CD1c-positive myeloid dendritic cell (primary cell): ENCODE measurements around the gene CA9.

Source experiments
- DNase-seq: peaks from one replicate; pipeline ENCODE4 v3.0.0-alpha.2; 2016; ENCODE audit errors: extremely low spot score

CA9 gene

DNA sequence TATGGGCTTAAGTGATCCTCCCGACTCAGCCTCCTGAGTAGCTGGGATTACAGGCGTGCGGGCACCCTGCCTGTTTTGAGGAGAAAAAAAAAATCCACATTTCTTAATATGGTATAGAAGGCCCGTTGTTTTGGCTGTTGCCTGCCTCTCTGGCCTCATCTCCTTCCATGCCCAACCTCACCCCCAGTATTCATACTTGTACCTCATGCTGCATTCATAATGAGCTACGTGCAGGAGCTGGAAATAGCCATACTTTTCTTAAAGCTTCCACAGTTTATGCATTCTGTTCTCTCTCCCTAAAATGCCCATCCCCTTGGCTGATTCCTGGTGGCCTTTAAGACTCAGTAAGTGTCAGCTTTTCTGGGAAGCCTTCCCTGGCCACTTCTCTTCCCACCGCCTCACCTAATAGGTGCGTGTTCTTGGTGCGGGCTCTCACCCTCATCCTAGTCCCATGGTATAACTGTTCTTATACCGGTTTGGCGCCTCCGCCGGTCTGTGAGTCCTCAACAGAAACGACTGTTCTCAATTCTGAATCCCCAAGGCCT is 18.1 kb downstream of the CA9 start:
- no peak for DNase-seq

DNA sequence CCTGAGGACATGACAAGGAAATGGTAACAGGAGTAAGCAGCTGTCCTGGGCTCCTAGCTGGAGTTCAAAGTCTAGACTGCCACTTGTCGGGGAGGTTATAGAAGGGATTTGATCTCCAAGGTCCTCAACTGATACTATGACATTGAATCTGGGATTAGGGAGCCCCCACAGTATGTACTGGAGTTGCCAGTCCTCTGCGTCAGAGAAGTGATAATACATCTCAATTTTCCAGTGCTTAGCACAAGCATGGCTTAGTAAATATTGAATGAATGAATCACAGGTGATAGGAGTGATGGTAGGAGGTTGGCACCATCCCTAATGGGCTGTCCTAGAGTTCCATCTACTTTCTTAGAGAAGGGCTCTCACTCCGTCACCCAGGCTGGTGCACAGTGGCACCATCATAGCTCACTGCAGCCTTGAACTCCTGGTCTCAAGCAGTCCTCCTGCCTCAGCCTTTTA is 22.2 kb downstream of the CA9 start:
- no peak for DNase-seq

DNA sequence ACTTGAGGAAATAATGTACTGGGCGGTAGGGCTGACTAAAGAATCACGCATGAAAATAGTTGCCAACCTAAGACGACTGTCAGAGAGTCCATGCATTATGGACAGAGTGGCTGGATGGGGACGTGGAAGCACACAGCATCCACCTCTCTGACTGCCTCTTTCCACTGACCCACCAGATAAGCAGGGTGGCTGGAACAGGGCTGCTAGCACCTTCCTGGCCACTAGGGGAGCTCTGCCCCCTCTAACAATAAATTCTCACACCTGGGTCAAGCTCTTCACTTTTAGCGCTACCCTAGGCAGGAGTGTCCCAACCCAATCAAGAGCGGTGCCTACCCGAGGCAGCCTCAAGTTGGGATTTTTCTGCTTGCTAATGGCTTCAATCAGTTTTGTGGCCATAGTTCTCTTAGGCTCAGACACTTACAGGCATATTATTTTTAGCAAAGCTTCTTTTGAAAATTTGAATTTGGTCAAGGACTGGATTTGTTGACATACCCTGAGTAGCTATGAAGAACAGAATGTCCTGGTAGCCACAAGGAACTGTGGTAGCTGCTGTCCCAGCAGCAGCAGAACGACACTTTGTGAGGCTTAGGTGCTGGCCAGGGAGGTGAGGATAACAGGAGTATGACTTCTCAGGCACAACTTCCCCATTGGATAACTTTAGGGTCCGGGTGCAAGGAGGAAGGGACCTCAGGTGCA is 22.9 kb downstream of the CA9 start:
- DNase-seq = peak; percentile 47

DNA sequence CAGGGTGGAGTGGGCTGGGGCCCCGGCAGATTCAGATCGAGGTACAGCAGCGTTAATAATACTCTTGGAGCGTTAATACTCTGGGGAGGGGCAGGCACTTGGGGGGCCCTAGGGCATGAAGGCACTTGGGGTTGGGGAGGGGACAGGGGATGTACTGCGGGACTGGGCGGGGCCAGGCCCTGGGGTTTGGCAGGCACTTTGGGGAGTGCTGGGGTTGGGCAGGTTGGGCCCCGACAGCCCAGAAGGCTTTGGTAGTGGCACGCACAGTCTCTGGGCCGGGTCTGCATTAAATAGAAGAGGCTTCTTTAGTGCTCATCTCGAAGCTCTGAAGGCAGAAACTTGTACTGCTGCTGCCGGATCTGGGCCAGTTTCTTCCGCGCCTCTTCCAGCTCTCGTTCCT is 23.8 kb downstream of the CA9 start:
- no peak for DNase-seq

DNA sequence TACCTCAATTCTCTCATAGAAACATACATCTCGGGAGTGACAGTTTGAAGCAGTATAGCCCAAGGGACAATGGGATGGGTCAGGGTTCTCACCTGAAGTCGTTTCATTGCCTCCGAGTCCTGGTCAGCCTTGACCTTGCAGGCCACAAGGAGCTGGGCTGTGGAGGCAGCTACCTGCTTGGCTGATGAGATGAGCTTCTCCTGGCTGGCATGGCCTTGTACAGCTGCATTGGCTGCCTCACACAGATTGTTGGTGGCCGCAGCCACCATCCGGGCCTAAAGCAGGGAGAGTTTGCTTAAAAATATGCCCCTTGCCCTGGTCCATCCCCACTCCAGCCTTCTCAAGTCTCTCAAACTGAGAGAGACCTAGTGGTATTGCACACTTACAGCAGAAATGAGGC is 24.5 kb downstream of the CA9 start:
- no peak for DNase-seq

DNA sequence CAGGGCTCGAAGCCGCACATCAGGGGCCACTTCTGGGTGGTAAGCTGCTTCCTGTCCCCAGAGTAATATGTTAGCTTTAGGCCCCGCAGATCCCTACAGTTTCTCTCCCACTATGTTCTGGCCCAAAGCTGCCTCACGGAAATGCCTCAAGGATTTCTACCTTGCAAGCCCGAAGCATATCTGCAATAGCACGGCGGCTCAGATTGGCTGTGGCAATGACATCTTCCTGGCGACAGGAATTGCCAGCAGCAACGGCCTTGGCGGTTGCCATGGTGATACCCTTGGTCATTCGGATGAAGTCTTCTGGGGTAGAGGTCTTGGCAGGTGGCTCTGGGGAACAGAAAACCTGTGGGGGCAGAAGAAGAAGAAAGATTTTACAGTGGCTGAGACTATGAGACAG is 26.3 kb downstream of the CA9 start:
- DNase-seq = no peak

DNA sequence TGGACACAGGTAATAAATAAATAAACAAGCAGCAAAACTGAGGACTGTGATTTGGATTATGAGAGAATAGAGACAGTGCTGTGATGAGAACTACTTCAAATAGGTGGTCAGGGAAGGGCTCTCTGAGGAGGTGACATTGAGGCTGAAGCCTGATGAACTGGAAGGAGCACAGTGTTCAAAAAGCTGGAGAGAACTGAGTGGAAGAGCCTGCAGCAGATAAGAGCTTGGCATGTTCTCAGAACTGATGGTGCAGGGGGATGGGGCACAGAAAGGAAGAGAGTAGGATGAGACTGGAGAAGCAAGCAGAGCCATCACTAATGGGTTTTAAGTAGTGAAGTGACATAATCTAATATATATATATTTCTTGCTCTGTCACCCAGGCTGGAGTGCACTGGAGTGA is 27.2 kb downstream of the CA9 start:
- DNase-seq = no peak

DNA sequence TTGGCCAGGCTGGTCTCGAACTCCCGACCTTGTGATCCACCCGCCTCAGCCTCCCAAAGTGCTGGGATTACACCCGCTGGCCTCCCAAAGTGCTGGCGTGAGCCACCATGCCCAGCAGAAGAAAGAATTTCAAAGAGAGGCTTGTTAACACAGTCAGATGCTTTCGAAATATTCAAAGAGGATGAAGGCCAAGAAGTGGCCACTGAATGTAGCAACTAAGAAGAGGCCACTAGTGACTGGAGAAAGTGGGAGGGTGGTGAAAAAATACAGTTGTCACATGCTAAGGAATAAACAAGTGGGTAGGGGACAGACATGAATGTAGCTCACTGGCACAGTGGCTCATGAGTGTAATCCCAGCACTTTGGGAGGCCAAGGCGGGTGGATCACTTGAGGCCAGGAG is 29.0 kb downstream of the CA9 start:
- no peak for DNase-seq

DNA sequence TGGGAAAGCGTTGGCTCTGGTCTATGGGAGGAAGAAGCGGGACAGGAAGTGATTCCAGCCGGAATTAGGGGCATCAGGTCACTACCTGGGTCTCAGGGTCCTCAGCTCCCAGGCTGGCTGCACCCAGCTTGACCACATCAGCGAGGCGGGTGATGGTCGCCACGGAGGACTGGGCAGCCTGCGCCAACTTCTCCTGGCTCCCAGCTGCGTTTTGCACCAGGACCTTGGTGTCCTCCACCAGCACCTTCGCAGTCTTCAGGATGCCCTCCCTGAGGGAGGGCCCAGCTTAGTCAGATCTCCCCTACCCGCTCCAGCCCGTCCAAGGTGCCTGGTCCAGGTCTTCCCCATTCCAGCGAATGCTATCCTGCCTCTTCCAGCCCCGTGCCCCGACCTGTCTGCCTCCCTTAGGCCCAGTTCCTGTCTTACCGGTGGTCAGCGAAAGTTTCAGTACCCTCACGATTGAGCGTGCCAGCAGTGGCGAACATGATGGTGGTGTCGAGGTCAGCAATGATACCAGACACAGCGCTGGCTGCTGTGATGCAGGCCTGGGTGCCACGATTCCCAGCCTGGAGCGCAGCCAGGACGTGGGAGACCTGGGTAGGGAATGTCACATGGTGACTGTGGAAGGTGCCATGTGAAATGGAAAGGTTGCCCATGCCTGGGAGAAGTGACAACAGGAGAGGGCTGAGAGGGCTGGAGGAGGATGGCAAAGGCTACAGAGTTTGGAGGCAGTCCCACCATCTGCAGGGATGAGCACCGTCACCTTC is 30.4 kb downstream of the CA9 start:
- no peak for DNase-seq

DNA sequence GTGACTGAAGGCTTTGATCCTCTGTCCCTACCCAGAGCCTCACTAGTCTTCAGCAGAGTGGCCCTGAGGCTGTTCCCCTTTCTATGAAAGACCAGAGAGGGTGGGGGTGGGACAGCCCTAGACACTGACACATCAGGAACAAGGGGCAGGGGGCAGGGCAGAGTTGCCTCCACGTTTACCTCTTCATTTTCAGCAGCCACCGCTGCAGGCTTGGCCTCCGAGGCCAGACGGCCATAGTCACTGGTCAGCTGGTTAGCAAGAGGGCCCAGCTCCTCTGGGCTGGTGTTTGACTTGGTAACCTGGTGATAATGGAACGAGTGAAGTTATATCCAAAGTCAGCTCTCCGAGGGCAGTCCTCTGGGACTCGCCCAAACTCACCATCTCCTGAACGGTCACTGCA is 31.6 kb downstream of the CA9 start:
- no peak for DNase-seq

DNA sequence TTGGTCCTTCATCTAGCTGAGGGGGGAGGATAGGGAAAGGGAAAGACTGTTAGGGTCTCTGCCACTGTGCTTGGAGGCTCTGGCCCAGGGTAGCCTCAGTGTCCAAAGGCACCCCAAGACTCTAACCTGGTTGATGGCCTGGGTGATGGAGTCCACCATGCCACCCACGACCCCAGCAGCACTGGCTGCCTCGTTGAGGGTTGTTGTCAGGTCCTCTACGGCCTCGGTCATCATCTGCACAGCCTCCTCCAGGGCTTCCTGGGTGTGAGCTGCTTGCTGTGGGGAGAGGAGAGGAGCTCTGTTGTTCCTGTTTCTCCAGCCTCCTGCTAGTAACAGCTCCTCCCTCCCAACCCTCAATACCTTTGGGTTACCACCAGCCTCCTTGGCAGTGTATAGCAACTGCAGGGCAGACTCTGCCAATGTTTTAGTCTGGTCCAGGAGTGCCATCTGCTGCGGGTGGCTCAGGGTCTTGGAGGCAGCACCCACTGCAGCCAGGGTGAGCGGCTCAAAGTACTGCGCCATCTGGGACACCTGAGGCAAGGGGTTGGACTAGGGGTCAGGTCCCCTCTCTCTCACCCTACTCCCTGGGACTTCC is 32.2 kb downstream of the CA9 start:
- DNase-seq = no peak

DNA sequence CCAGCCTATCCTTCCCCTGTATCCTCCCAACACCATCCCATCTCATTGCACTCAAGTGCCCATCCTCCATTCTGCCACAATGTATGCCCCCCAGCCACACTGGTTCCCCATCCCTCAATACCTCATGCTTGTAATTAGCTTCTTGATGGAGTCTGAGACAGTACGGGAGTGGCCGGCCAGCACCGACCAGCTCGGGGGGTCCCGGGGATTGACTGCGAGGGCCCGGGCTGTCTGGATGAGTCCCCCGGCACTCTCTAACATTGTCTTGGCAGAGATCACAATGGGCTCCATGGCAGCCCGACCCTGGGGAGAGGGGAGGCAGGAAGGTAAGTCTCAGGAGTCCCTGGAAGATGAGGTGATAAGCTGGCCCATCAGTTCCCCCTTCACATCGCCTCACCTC is 33.2 kb downstream of the CA9 start:
- no peak for DNase-seq

DNA sequence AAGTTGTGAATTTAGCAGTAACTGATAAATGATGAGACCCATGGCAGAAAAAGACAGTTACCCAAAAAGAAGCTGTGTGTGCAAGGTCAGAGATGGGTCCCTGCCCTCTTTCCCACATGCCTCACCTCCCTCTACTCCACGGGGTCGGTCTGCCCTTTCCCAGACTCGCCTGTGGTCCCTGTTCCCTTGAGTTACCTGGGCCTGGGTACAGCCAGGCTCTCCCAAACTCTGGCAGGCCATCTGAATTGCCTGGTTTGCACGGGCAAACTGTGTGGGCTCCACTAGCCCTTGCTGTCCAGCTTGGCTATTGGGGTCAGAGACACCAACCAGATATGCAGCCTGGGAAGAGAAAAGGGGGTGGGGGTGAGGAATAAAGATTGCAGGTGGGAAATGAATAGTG is 34.4 kb downstream of the CA9 start:
- no peak for DNase-seq

DNA sequence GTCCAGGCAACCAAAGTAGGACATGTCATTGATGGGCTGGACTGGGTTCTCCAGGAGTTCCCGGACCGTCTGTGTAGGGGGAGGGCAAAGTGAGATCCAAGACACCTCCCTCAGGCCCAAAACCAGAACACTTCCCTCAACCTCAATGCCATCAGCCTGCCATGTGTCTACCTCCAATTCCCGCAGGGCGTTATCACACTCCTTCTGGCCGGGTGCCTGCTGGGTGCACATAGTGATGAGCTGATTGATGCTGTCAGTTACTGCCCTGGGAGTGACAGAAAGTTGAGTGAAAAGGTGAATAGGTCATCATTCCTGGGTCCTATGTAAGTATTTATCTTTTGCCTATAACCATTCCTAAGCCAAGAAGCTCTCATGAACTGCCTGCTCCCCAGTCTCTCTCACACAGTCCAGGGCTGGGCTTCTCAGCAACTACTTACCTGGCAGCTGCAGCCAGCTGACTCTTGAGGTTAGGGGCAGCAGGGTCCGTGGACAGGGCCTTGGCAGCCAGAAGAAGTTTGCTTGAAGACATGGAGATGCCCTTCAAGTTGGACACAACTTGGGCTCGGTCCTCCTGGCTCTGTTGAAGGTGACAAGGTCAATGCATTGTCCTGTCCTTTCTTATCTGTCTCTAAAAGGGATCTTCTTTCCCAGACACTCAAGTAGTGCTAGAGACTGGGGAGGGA is 37.2 kb downstream of the CA9 start:
- DNase-seq = no peak

DNA sequence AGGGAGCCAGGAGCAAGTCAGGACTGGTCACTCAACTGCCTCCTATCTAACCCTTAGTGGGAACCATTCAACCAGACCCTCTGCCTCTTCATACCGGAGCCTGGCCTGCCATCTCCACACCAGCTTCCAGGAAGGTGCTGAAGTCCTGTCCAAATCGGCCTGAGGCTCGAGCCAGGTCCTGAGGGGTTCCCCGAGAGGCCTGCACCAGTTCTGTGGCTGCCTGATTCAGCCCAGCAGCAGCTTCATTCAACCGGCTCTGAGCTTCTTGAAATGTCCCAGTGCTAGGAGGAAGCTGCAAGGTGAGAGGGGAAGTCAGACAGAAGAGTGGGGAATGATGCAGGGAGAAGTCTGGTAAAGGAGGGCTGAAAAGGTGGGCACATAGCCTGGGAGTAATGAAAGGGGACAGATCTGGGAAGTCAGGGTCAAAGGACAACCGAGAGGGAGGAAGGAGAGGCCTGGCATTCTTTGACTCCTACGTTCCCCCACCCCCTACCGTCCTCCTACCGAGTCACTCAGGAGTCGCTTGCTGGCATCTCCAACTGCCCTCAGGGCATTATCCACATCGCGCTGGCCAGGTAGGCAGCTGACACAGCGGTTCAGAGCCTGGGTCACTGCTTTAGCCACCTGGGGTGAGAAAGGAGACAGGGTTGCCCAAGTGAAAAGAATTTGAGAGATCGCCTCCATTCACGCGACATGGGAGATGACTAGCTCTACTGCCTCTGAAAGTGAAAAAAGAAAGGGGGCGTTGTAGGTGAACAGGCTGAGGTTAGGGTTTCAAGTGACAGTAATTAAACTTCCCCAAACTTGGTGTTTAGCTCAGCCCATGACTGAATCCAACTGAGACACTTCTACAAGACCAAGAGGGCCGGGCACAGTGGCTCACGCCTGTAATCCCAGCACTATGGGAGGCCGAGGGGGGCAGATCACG is 38.0 kb downstream of the CA9 start:
- DNase-seq = no peak

DNA sequence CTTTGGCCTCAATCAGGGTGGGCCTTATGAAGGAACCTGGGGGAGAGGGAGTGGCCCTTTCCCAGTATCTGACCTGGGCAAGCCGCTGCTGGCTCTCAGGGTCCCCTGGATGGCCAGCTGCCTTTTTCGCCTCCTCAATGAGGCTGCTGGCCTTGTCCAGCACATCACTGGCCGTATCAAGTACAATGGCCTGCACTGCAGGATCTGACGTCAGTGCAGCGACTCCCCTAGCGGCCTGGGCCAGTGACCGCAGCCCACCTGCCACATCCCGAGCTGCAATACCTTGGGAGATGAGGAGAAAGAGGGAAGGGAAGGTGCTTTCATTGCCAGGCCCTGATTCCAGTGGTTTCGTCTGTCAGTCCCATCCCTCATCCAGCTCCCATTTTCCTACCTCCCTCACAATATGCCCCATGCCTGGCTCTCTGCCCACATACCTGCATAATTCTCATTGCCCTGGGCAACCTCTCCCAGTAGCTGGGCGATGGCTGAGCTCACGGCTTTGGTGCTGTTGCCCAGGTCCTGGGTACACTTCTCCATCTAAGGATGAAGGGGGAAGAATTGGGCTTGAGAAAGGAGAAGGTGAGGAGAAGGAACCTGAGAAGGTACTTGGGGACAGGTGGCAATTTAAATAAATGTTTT is 39.2 kb downstream of the CA9 start:
- no peak for DNase-seq

DNA sequence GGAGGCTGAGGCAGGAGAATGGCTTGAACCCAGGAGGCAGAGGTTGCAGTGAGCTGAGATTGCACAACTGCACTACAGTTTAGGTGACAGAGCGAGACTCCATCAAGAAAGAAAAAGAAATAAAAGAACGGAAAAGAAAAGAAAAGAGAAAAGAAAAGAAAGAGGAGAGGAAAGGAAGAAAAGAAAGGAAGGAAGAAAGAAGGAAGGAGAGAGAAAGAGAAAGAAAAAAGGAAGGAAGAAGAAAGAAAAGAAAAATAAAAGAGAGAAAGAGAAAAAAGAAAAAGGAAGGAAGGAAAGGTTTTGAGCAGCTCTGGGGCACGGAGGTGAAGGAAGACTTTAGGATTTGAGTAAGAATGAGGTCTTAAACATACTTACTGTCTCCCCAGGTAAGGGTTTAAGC is 39.9 kb downstream of the CA9 start:
- no peak for DNase-seq

DNA sequence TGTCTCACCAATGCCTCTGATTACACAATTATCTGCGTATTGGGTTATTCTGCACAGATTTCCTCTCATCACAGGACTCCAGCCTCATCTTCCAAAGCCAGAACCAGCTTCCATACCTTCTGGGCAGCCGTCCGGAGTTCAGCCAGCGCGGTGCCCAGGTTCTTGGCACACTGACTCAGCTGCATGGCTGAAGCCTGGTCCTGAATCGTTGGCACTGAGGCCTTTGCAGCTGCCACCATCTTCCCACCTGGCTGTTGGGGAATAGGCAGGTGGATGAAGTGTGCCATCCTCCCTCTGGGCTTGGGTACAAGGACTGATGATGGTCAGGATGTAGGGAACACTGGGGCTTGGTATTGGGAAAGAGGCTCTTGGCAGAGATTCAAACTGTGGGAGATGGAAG is 40.4 kb downstream of the CA9 start:
- no peak for DNase-seq

DNA sequence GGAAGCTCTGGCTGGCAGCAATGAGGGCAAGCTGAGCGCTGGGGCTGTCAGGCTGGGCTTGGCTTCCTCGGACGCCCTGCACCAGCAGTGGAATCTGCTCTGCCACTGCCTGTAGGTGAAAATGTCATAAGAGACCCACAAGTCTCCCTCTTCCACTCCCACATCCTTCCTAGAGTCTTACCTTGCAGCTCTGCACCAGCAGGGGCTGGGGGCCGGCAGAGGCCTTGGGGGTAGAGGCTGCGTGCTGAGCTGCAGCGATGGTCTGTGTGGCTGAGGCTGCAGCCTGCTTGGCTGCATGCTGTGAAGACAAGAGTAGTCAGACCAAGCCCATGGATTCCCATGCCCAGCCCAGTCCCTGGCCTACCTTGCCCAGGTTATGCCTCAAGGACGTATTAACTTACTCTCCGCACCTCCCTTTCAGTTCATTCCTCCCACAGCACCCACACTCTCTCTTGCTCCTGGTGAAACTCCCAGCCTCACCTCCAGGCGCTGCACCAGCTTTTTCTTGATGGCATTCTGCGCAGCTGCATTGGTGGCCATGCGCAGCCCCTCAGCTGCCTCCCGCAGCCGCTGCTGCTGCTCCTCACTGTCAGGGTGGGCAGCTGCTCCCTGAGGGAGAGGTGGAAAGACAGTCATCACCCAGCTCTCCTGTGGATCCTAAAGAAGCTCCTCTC is 41.0 kb downstream of the CA9 start:
- DNase-seq = no peak

DNA sequence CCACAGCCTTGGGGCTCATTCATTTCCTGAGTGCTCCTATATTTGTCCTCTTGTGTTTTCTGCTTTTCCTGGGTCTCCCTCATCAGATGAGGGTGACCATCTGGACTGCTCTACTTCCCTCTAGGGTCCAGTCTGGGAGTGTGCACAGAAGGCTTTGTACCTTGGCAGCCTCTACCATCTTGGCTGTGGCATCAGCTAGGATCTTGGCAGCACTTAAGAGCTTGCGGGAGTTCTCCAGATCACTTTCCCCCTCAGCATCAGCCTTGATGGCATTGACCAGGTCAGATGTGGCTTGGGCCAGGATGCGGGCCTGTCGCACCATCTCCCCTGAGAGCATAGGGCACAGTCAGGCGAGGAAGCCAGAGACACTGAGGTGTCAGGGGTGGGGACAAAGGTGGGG is 42.5 kb downstream of the CA9 start:
- DNase-seq = no peak
